Panc1 (cell line): Measurements from ENCODE around the gene EFCC1. TPM values are rescaled to one million over a fixed set of nuclear protein-coding genes. Genes with fewer than 3 reads are reported as not detected.

ENCODE experiments used
- ATAC-seq: fragments of 200-7000 bp; cut with Tn5 transposase; 2 replicates; pipeline ENCODE4 v1.9.1; 2020; ENCODE audit warnings: mild to moderate bottlenecking, moderate library complexity
- BruUV-seq: library from RNA; stranded (reverse); fragments of 400-500 nt; replicated peaks from 2 replicates; lab custom pipeline; 2021; lab: Mats Ljungman, UMichigan
- CTCF ChIA-PET: fragments of 300-600 bp; sonication (Branson Sonifier 250); formaldehyde crosslinking; loops from one replicate; lab custom pipeline; 2022; ENCODE audit warnings: antibody characterized with exemption; lab: Charles Lee
- POLR2A ChIA-PET: fragments of 300-600 bp; sonication (Branson Sonifier 250); formaldehyde crosslinking; loops from one replicate; lab custom pipeline; 2022; ENCODE audit warnings: antibody characterized with exemption; lab: Charles Lee
- DNase-seq: peaks from one replicate; pipeline ENCODE4 v3.0.0-alpha.2; 2010; ENCODE audit warnings: low read depth, low spot score
- H3K27ac ChIP-seq: 2 replicates; pipeline ENCODE4 v1.5.1; 2011; ENCODE audit warnings: mild to moderate bottlenecking, low read length, inconsistent platforms
- H3K27me3 ChIP-seq: fragments of 200-500 bp; sonication (Bioruptor generic); 2 replicates; pipeline ENCODE4 v1.6.0; 2014; ENCODE audit warnings: low read length, inconsistent platforms; ENCODE audit not compliant: control insufficient read depth, insufficient read depth
- H3K36me3 ChIP-seq: fragments of 200-500 bp; sonication (Bioruptor generic); 2 replicates; pipeline ENCODE4 v1.5.1; 2014; ENCODE audit warnings: inconsistent platforms, mild to moderate bottlenecking, low read length, moderate library complexity; ENCODE audit not compliant: control insufficient read depth, insufficient read depth
- H3K4me1 ChIP-seq: 2 replicates; pipeline ENCODE4 v1.5.1; 2011; ENCODE audit warnings: inconsistent platforms, mild to moderate bottlenecking, low read length, moderate library complexity; ENCODE audit not compliant: control insufficient read depth, insufficient read depth
- H3K4me3 ChIP-seq, 2 experiments: 2 replicates each; pipeline ENCODE4 v1.5.1; 2011 to 2012; ENCODE audit warnings: low read depth in 2 of 2, low read length in 2 of 2, mild to moderate bottlenecking in 2 of 2, inconsistent platforms in 1 of 2, moderate library complexity in 1 of 2
- H3K9me3 ChIP-seq: fragments of 200-500 bp; sonication (Bioruptor generic); 2 replicates; pipeline ENCODE4 v1.5.1; 2014; ENCODE audit warnings: low read depth, mild to moderate bottlenecking, inconsistent platforms, low read length, moderate library complexity; ENCODE audit not compliant: control insufficient read depth, insufficient read depth
- CTCF ChIP-seq: fragments of 450-650 bp; IDR thresholded peaks from 2 replicates; pipeline ENCODE4 v1.5.1; 2017; ENCODE audit warnings: mild to moderate bottlenecking
- POLR2AphosphoS5 ChIP-seq: IDR thresholded peaks from 2 replicates; pipeline ENCODE4 v1.6.1; 2012; ENCODE audit warnings: mild to moderate bottlenecking, low read depth, low read length, moderate library complexity
- SIN3A ChIP-seq: IDR thresholded peaks from 2 replicates; pipeline ENCODE4 v1.6.1; 2012; ENCODE audit warnings: low read depth, mild to moderate bottlenecking, low read length, moderate library complexity, borderline replicate concordance; ENCODE audit not compliant: insufficient read depth
- TCF7L2 ChIP-seq: IDR thresholded peaks from 2 replicates; pipeline ENCODE4 v1.6.1; 2011; ENCODE audit warnings: mild to moderate bottlenecking, low read depth, low read length, inconsistent platforms
- in situ Hi-C: cut with HindIII; loops from 2 replicates; pipeline ENCODE4 v1.10.0; 2016; ENCODE audit warnings: low sequenced_read_pairs, low pct_unique_long_range_greater_than_20kb
- intact Hi-C: fragments of 100-400 bp; cut with micrococcal nuclease; formaldehyde crosslinking; loops from one replicate; pipeline ENCODE4 v1.10.0; 2022; ENCODE audit not compliant: unreplicated experiment
- total RNA-seq: library from RNA; stranded (reverse); gene quantifications from one replicate; pipeline ENCODE4 v1.2.1, GENCODE V29; 2021; ENCODE audit not compliant: unreplicated experiment
- TF ChIP-seq, protein P1 (sequence below), 2 experiments: IDR thresholded peaks; 2 replicates each; pipeline ENCODE4 v1.6.1; 2011 to 2012; ENCODE audit warnings: low read depth in 2 of 2, control low read depth in 1 of 2, low read length in 1 of 2, mild to moderate bottlenecking in 1 of 2, moderate library complexity in 1 of 2; ENCODE audit not compliant: insufficient read depth in 1 of 2

EFCC1 gene
- total RNA-seq, 1 experiment from 2014 or later, result 0.15 TPM

DNA sequence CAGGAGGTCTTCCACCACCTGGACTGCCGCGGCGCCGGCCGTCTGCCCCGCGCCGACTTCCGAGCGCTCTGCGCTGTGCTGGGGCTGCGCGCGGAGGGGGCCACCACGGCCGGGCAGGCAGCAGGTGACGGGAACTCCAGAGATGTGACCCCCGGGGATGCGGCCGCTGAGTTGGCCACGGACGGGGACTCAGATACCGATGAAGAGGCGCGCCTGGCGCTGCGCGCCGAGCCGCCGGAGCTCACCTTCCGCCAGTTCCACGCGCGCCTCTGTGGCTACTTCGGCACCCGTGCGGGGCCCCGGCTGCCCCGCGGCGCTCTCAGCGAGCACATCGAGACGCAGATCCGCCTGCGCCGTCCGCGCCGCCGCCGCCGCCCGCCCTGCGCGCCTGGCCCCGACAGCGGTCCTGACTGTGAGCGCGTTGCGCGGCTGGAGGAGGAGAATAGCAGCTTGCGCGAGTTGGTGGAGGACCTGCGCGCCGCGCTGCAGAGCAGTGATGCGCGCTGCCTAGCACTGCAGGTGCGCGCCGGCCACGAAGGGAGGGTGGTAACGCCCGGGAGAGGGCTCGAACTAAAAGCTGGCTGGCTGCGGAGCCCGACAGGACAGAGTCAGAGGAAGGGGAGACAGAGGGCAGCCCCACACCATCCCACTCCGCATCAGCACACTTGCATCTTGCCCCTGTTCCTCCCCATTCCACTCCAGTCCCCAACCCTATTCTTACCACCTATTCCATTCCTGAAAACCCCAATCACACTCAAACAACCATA, 885 bp downstream of the EFCC1 start:
- intact Hi-C loops, result no loop called here
- Histone ChIP-seq H3K4me3 (peak overlapping the region; percentile 32 to 33), H3K9me3 (no peaks in the 10 kb centered on the region), H3K36me3 (no peaks in the 10 kb centered on the region), H3K4me1 (peaks cover 9% of the 10 kb centered on the region; the same call in 1 of the 2 replicates), H3K27me3 (peaks cover 23% of the 10 kb centered on the region), H3K27ac (no peak overlapping the region)
- in situ Hi-C loops, result no loop called here
- DNase-seq (no peak), ATAC-seq (peak; percentile 50)
- no TSS peak for BruUV-seq
- TF ChIP-seq, protein P1, sequence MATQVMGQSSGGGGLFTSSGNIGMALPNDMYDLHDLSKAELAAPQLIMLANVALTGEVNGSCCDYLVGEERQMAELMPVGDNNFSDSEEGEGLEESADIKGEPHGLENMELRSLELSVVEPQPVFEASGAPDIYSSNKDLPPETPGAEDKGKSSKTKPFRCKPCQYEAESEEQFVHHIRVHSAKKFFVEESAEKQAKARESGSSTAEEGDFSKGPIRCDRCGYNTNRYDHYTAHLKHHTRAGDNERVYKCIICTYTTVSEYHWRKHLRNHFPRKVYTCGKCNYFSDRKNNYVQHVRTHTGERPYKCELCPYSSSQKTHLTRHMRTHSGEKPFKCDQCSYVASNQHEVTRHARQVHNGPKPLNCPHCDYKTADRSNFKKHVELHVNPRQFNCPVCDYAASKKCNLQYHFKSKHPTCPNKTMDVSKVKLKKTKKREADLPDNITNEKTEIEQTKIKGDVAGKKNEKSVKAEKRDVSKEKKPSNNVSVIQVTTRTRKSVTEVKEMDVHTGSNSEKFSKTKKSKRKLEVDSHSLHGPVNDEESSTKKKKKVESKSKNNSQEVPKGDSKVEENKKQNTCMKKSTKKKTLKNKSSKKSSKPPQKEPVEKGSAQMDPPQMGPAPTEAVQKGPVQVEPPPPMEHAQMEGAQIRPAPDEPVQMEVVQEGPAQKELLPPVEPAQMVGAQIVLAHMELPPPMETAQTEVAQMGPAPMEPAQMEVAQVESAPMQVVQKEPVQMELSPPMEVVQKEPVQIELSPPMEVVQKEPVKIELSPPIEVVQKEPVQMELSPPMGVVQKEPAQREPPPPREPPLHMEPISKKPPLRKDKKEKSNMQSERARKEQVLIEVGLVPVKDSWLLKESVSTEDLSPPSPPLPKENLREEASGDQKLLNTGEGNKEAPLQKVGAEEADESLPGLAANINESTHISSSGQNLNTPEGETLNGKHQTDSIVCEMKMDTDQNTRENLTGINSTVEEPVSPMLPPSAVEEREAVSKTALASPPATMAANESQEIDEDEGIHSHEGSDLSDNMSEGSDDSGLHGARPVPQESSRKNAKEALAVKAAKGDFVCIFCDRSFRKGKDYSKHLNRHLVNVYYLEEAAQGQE (IDR thresholded peaks at IDR 0.05; ENCODE audit: insufficient read depth in 1 of 2, low read depth in 2 of 2, low read length in 1 of 2), result no peak
- TF ChIP-seq SIN3A, result no peak
- TF ChIP-seq TCF7L2, result no peak
- TF ChIP-seq POLR2AphosphoS5, result no peak
- TF ChIP-seq CTCF, result no peak
- ChIA-PET CTCF (no interaction called here), POLR2A (no interaction called here)

- in situ Hi-C loops, result no loop called here
- ATAC-seq, result peak; percentile 14
- Histone ChIP-seq H3K27ac (no peak overlapping the region), H3K9me3 (no peaks in the 10 kb centered on the region), H3K4me1 (peaks cover 9% of the 10 kb centered on the region; the same call in 1 of the 2 replicates), H3K4me3 (peak overlapping the region; percentile 16 to 24; a peak in 1 of 4 replicates), H3K36me3 (no peaks in the 10 kb centered on the region), H3K27me3 (peaks cover 25% of the 10 kb centered on the region)
- CTCF ChIA-PET, result no interaction called here
- no TSS peak for BruUV-seq
- POLR2A ChIA-PET, result interaction anchor here (0.6 kb wide), 1 partner anchor 22 kb away, joined by 5 read pairs; no protein-coding TSS in a partner anchor
- no peak for TF ChIP-seq TCF7L2
- no peak for TF ChIP-seq POLR2AphosphoS5
- TF ChIP-seq, protein P1 (IDR thresholded peaks at IDR 0.05; ENCODE audit: insufficient read depth in 1 of 2, low read depth in 2 of 2, low read length in 1 of 2), result no peak
- TF ChIP-seq CTCF, result no peak
- TF ChIP-seq SIN3A, result no peak
- intact Hi-C loops, result no loop called here
- no peak for DNase-seq
Observed at GRCh38 chr3:129002573-129003569, 1.8 kb downstream of the EFCC1 start.
